Measurements from ENCODE around the gene MYZAP.

MYZAP gene

GRCh38 chr15:57728436-57728835 lies 136.7 kb downstream of the MYZAP start:
- DNase-seq (ENCODE audit: low read depth, low spot score): no peak
- H3K4me3 ChIP-seq (ENCODE audit: low read depth, low read length): no peak overlapping the region
- TF ChIP-seq CTCF (IDR thresholded peaks at IDR 0.05; ENCODE audit: insufficient read depth, low read length, missing control alignments): no peak
- ChIA-PET CTCF (no interaction called here), POLR2A (no interaction called here)

GRCh38 chr15:57730876-57731275 lies 139.2 kb downstream of the MYZAP start:
- no peak overlapping the region for H3K4me3 ChIP-seq (ENCODE audit: low read depth, low read length)
- ChIA-PET CTCF (interaction anchor here (0.9 to 6.6 kb wide), 7 partner anchors 8 to 339 kb away, joined by 4 to 78 read pairs (median 32); no protein-coding TSS in a partner anchor), POLR2A (no interaction called here)
- TF ChIP-seq CTCF (IDR thresholded peaks at IDR 0.05; ENCODE audit: insufficient read depth, low read length, missing control alignments): no peak
- no peak for DNase-seq (ENCODE audit: low read depth, low spot score)

- no peak for TF ChIP-seq CTCF (IDR thresholded peaks at IDR 0.05; ENCODE audit: insufficient read depth, low read length, missing control alignments)
- DNase-seq (ENCODE audit: low read depth, low spot score): no peak
- CTCF ChIA-PET: interaction anchor here (0.8 to 6.6 kb wide), 14 partner anchors 9 to 338 kb away, joined by 3 to 78 read pairs (median 6); no protein-coding TSS in a partner anchor
- POLR2A ChIA-PET: interaction anchor here (0.7 kb wide), 1 partner anchor 1519 kb away, joined by 4 read pairs; no protein-coding TSS in a partner anchor
- no peak overlapping the region for H3K4me3 ChIP-seq (ENCODE audit: low read depth, low read length)
Observed at GRCh38 chr15:57731530-57732103, 139.9 kb downstream of the MYZAP start.

- POLR2A ChIA-PET: interaction anchor here (0.7 kb wide), 1 partner anchor 1520 kb away, joined by 4 read pairs; no protein-coding TSS in a partner anchor
- H3K4me3 ChIP-seq (ENCODE audit: low read depth, low read length): no peak overlapping the region
- peak; percentile 75 for TF ChIP-seq CTCF (IDR thresholded peaks at IDR 0.05; ENCODE audit: insufficient read depth, low read length, missing control alignments)
- no peak for DNase-seq (ENCODE audit: low read depth, low spot score)
- CTCF ChIA-PET: interaction anchor here (0.6 to 6.6 kb wide), 27 partner anchors 10 to 460 kb away, joined by 3 to 78 read pairs (median 5); partner anchors contain the start of gene POLR2M
Observed at GRCh38 chr15:57732526-57733331, 141.0 kb downstream of the MYZAP start.

- no peak for DNase-seq (ENCODE audit: low read depth, low spot score)
- ChIA-PET POLR2A (no interaction called here), CTCF (interaction anchor here (1.0 to 6.6 kb wide), 8 partner anchors 10 to 449 kb away, joined by 3 to 78 read pairs (median 18); partner anchors contain the start of gene ALDH1A2)
- no peak overlapping the region for H3K4me3 ChIP-seq (ENCODE audit: low read depth, low read length)
- no peak for TF ChIP-seq CTCF (IDR thresholded peaks at IDR 0.05; ENCODE audit: insufficient read depth, low read length, missing control alignments)
Observed at GRCh38 chr15:57734860-57735259, 143.2 kb downstream of the MYZAP start.
